ENCODE results near the gene JDP2.
"Not testable (repeated sequence)": the region's sequence is repeated elsewhere in the genome, so short reads cannot be mapped to it uniquely, and the experiment has no call there.

Gene JDP2, protein sequence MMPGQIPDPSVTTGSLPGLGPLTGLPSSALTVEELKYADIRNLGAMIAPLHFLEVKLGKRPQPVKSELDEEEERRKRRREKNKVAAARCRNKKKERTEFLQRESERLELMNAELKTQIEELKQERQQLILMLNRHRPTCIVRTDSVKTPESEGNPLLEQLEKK

DNA sequence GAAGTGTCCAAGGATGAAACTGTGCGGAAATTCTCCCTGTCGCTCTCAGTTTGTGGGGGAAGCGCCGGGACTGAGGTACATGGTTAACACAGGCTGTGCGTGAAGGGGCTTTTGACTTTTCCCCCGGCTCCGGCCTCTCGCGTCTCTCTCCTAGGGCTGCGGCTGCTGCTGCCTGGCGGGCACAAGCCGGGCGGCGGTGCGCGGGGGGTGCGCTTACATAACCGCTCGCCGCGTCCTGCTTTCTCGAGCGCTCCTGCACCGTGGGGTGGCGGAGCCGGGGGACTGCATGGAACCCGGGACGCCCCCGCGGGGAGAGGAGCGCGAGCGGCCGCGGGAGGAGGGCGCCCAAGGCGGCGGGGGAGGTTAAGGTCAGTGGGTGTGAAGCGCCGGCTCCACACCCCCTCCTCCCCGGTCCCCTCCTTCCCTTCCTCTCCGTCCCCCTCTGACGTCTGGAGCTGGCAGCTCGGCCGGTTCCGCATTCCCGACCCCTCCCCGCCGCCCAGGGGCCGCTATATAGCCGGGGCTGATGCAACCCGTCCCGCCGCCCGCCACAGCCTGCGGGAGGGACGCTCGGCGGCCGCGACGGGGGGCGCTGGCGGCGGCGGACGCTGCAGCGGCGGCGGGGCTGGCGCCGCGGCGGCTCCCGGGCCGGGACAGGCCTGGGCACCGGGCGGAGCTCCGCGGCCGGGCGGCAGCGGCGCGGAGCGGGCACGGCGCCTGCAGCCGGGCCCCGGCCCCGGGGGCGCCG lies at the start of gene JDP2:
TSS of gene JDP2 (plus strand) at position 541 of the 748 bp plus-strand sequence. CDS start 9,899 bp downstream, outside the sequence.
- in situ Hi-C loops (cut with MboI; ENCODE audit: low sequenced_read_pairs) = no loop called here

DNA sequence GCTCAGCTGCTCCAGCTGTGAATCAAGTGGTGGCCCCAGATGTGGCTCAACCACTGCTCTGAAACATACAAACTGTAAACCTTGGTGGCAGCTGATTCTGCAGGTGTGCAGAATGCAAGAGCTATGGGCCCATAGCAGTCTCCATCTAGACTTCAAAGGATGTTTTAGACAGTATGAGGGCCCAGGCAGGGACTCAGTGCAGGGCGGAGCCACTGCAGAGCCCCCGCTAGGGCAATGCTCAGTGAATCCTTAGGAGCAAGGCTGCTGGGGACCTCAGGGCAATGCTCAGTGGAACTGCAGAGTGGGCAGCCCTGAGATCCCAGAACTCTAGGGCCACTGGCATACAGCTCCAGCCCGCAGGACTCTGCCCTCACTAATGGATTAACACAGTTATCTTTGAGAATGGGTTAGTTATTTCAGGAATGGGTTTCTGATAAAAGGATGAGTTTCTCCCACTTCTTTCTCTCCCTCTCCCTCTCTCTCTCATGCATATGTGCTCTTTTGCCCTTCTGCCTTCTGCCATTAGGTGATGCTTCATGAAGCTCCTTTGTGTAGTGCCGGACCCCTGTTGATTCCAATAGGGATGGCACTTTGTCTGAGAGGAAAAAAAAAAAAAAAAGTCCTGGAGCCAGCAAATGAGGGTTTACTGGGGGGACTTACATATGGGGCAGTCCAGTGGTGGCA lies 48.4 kb upstream of the JDP2 start:
- in situ Hi-C loops (cut with MboI; ENCODE audit: low sequenced_read_pairs) = no loop called here

DNA sequence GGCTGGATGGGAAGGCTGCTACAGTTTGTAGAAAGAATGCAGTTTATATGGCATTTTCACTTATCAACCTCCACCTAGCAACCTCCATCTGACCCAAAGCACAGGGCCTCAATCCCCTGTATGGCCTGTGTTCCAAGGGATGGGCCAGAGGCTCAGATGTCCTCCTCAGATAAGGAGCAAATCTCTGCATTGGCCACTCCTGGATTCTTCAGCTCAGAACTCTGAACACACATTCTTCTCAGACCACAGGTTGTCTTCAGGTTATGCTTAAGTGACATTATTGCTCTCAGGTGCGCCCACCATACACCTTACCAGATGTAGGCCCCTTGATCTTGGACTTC lies 47.9 kb upstream of the JDP2 start:
- in situ Hi-C loops (cut with MboI; ENCODE audit: low sequenced_read_pairs) = no loop called here

DNA sequence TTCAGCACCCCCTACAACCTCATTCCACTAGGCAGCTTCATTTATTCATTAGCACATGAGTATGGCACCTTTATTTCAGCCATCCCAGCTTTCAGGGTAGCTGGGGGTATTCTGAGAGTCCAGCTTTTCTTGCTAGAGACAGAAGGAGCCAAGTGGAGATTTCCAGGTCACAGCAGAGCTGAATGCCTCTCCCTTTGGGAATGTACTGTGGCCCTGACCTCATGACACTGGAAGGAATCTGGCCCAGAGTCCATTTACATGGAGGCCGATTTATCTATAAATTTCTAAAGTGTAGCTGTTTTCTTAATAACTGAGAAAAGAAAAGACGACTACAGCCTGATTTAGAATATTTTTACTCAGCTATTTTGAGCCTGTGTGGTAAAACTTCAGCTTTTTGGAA lies 47.2 kb upstream of the JDP2 start:
- in situ Hi-C loops (cut with MboI; ENCODE audit: low sequenced_read_pairs) = no loop called here

DNA sequence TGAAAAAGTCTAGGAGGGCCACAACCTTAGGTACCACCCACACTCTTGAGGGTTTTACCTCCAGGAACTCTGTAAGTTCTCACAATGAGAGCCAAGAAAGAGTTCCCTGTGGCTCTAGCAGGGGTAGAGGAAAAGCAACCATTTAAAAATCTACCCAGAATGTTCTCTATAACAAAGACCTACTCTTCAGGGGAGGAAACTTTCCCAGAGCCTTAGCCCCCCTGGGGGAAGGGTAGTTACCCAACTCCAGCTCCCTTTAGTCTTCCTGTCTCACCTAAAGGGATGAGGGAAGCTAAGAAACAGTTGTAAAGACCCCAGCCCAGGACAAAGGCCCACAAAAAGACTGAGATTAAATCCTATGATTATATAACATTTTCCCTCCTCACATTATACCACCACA lies 46.2 kb upstream of the JDP2 start:
- in situ Hi-C loops (cut with MboI; ENCODE audit: low sequenced_read_pairs) = no loop called here

DNA sequence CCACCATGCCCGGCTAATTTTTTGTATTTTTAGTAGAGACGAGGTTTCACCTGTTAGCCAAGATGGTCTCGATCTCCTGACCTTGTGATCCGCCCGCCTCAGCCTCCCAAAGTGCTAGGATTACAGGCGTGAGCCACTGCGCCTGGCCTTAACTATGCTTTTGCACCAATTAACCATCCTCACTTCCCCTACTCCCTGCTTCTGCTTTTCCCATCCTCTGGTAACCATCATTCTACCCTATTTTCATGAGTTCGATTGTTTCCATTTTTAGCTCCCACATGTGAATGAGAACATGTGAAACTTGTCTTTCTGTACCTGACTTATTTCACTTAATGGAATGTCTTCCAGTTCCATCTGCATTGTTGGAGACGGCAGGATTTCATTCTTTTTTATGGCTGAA lies 44.6 kb upstream of the JDP2 start:
- in situ Hi-C loops (cut with MboI; ENCODE audit: low sequenced_read_pairs) = not testable (repeated sequence)

DNA sequence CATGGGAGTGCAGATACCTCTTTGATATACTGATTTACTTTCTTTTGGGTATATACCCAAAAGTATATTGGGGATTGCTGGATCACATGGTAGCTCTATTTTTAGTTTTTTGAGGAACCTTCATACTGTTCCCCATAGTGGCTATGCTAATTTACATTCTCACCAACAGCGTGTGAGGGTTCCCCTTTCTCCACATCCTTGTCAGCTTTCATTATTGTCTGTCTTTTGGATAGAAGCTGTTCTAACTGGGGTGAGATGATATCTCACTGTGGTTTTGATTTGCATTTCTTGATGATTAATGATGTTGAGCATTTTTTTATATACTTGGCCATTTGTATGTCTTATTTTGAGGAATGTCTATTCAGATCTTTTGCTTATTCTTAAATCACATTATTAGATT lies 44.1 kb upstream of the JDP2 start:
- in situ Hi-C loops (cut with MboI; ENCODE audit: low sequenced_read_pairs) = no loop called here

DNA sequence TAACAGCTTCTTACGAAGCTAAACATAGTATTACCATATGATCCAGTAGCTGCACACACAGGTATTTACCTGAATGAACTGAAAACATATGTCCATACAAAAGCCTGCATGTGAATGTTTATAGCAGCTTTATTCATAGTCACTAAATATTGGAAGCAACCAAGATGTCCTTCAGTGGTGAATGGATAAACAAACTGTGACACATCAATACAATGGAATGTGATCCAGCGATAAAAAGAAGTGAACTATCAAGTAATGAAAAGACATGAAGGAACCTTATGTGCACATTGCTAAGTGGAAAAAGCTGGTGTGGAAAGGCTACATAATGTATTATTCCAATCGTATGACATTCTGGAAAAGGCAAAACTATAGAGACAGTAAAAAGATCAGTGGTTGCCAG lies 38.1 kb upstream of the JDP2 start:
- in situ Hi-C loops (cut with MboI; ENCODE audit: low sequenced_read_pairs) = no loop called here

DNA sequence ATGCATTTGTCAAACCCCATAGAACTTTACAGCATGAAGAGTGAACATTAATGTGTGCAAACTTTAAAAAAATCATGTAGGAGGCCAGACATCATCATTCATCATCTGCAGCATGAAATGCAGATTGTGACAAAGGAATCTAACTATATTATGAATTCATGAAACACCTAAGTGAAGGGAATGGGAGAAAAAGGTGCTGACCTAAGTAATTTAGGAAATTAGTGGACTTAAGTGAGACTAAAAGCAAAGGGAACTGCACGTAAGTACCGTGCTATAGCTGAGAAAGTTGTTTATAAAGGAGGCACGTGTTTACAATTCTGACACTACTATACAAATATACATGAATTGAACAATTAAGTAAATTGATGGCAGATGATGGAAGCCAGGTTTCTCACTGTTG lies 37.6 kb upstream of the JDP2 start:
- in situ Hi-C loops (cut with MboI; ENCODE audit: low sequenced_read_pairs) = no loop called here

DNA sequence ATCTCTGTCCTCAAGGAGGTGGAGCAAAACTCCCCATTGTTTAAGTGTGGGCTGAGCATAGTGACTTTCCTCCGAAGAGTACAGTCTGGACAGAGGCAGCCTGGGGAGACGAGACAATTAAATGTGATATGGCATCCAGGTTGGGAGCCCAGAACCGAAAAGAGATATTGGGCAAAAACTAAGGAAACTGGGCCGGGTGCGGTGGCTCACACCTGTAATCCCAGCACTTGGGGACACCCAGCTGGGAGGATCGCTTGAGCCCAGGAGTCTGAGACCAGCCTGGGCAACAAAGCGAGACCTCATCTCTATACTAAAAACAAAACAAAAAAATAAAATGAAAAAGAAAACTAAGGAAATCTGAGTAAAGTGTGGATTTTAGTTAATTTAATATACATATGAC lies 35.9 kb upstream of the JDP2 start:
- in situ Hi-C loops (cut with MboI; ENCODE audit: low sequenced_read_pairs) = no loop called here

DNA sequence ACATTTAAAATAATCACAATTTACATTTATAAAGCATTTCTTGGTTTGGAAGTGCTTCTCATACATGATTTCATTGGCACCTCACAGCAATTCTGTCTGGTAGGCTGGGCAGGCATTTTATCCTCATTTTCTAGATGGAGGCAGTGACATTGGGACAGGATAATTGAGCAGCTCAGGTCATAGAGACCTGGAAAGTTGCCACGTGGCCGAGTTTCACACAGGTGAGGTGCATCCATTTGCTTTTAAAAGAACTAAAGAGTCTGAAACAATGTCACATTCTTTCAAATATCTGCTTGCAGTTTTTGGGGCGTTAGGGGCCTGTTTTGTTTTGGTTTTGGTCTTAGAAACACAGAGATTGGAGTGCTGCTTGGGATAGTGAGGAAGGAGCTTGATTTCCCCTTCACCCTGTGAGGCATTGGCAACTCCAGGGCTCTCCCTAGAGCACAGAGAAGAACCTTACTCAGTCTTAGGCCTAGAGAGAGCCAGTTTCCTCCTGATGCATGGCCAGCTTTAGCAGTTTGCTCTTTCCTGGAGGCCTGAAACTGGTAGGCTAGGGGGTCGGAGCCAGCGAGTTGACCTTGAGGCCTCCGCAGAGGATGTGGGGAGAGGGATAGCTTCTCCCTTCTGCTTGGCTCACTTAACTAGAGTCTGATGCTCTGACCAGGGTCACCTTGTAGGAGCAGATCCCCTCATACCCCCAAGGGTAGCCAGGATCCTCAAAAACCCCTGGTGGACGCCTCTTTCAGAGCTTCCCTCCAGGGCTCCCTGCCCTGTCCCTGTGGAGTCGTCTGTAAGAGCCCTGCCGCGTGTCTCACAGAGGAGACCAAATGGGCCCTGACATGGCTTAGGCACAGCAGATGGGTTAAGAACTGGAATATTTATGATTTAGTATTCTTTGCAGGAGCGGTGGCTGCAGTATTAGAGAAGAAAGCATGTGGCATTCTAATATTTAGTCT lies 34.9 kb upstream of the JDP2 start:
- in situ Hi-C loops (cut with MboI; ENCODE audit: low sequenced_read_pairs) = no loop called here

DNA sequence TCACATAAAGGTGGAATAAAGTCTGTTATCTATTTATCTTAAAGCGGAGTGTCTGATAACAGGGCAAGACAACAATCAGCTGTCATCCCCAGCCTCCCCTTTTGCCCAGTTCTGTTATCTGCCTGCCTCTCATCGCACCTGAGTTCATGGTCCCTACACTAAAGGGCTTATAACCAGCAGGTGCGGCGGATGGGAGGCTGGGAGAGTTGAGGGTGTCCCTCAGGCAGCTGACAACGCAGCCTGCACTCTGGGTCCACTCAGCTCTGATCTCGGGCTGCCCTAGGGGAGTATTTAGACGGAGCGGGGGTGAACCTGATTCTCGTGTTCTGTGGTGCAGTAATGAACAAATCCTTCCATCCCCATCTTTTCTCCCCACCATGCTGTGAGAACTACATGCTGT lies 34.0 kb upstream of the JDP2 start:
- in situ Hi-C loops (cut with MboI; ENCODE audit: low sequenced_read_pairs) = no loop called here

DNA sequence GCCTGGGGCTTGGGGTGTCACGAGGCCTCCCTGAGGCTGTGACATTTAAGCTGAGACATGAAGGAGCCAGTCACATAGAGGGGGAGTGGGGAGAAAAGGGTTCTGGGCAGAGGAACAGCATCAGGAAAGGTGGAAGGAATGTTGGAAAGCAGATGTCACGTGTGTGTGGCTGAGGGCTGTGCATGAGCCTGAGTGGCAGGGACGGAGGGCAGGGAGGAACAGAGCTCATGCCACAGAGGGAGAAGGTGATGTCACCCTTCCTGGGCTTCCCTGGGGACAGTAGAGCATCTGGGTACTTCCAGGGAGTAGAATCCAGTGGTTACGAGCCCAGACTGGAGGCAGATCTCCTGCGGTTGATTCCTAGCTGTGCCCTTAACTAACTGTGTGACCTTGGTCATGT lies 32.0 kb upstream of the JDP2 start:
- in situ Hi-C loops (cut with MboI; ENCODE audit: low sequenced_read_pairs) = no loop called here

DNA sequence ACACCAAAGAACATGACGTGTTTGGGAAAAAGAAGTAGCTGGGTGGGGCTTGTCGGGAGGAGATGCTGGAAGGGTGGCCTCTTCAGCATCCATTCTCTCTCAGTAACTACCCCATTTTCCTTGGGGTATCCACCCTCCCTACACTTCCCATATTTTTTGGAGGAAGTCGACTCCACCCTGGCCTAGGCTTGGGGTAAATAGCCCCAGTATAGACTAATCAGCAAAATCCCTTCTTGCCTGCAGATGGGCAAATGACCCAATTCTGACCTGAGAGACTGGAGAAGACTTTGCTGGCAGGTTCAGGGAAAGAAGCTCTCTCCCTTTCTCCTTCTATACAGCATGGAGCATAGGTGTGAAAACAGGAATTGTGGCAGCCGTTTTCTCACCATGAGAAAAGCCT lies 28.5 kb upstream of the JDP2 start:
- in situ Hi-C loops (cut with MboI; ENCODE audit: low sequenced_read_pairs) = no loop called here

DNA sequence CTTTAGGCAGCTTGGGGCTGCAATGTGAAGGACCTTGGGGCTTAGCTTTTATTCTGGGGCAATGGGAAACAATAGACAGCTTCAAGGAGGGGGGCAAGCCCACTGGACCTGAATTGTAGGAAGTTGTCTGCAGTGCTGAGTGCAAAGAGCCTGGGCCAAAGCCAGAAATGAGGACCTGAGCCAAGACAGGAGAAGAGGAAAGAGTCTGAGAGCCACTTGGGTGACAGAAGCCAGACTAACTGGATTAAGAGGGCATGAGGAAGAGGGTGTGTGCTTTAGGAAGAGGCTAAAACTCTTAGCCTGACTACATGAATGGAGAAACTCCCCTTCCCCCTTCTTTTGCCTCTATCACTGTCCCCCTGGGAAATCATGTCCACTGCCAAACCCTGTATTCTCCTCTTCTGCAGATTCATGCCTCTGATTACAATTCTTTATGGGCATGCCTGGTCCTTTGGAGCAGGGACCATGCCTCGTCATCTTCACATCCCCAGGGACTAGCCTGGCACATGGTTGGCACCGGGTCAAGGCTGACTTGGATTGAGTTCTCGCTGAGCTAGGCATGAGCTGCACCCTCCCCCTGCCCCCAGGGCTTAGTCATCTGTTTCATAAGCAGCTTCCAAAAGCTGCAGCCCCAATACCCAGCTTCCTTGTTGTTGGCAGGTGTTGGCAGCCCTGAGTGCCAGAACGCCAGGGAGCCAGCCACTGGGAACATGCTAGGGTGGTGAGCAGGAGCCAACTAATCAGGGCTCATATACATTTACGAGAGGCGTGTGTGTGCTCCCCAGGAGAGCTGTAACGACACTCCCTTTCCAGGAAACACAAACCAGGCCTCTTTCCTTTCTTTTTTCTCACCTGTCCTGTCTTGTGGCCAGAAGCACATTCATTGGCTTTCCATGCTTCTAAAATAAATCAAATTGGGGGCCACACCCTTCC lies 27.7 kb upstream of the JDP2 start:
- in situ Hi-C loops (cut with MboI; ENCODE audit: low sequenced_read_pairs) = no loop called here

DNA sequence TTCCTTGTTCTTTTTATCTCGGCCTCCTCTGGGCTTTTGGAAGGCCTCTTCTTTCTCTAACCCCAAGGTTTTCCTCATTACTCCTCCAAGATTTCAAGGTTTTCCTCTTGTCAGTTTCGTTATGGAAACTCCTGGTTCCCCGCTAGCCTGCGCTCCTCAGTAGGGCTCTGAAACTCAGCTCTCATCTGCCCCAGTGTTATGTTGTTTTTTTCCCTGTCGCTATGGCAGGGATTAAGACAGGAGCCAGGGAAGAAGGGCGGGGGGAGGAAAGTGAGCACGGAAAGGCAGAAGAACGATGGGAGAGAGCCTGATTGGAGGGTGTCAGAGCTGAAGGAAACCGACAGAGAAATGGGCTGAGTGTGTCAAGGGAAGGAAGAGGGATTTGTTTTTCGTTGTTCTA lies 26.5 kb upstream of the JDP2 start:
- in situ Hi-C loops (cut with MboI; ENCODE audit: low sequenced_read_pairs) = no loop called here

DNA sequence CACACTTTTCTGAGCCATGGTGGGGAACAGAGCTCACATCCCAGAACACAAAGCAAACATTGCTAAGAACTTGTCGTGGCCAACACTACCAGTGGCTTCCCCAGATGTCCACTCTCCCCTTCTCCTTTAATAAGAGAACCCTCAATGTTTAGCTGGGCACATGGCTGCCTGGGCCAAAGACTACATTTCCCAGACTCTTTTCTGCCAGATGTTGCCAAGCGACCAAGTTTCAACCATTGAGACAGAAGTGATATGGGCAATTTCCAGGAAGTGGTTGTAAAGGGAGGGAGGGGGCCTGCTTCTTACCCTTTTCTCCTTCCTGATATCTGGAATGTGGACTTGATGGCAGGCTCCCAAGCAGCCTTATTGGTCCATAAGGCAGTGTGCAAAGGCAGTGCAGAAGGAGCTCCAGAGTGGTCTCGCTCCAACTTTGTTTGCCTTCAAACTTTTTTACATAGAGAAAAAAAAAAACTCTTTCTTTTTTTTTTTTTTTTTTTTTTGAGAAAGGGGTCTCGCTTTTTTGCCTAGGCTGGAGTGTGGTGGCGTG lies 24.9 kb upstream of the JDP2 start:
- in situ Hi-C loops (cut with MboI; ENCODE audit: low sequenced_read_pairs) = no loop called here

DNA sequence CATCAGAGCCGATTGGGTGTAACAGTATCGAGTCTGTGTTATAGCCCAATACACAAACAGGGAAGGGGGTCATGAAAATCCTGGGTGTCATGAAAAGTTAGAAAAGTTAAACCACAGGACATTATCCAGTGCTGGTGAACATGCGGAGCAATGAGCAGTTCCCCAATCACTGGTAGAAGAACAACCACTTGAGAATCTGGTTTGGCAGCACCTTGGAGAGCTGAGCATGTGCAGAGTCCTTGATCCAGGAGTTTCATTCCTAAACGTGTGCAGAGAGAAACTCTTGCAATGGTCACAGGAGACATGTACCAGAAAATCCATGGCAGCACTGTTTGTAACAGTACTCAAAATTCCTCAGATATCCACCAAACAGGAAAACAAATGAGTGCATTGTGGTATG lies 23.0 kb upstream of the JDP2 start:
- in situ Hi-C loops (cut with MboI; ENCODE audit: low sequenced_read_pairs) = no loop called here

DNA sequence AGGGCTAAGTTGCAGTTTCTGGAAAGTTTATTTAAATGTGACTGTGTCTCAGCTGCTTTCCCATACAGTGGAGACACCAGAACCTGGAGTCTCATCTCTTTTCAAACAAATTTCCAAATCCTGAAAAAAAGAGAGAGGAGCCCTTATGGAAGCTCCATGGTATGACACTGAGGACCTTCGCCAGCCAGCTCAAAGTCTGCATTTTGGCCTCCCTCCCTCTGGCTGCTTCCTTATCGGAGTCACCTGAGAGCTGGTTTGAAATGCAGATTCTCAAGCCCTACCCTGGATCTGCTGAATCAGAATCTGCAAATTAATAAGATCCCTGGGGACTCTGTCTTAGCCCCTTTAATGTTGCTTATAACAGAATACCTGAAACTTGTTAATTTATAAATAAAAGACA lies 21.7 kb upstream of the JDP2 start:
- in situ Hi-C loops (cut with MboI; ENCODE audit: low sequenced_read_pairs) = no loop called here

DNA sequence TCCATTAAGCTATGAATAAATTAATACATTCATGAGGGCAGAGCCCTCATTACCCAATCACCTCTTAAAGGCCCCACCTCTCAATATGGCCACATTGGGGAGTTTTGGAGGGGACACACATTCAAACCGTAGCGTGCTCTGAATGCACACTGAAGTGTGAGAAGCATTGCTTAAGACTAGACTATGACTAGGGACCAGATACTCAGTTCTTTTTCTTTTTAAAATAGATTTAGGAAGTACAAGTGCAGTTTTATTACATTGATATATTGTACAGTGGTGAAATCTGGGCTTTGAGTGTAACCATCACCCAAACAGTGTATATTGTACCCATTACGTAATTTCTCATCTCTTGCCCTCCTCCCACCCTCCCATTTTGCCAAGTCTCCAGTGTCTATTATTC lies 21.0 kb upstream of the JDP2 start:
- in situ Hi-C loops (cut with MboI; ENCODE audit: low sequenced_read_pairs) = no loop called here
